Neural cell (in vitro differentiated cells): Measurements from ENCODE around the gene MED15. TPM values are rescaled to one million over a fixed set of nuclear protein-coding genes. Genes with fewer than 3 reads are reported as not detected.

Experiments
- H2AFZ ChIP-seq: fragments of 200-600, 300-800 bp; sonication (generic), shearing (Covaris generic); 2 replicates; pipeline ENCODE4 v1.6.0; 2014; ENCODE audit warnings: low read depth, mild to moderate bottlenecking, antibody characterized with exemption, low read length, moderate library complexity
- H3F3A ChIP-seq: fragments of 200-600 bp; shearing (Covaris generic); 2 replicates; pipeline ENCODE4 v1.6.1; 2016; ENCODE audit warnings: mild to moderate bottlenecking, moderate library complexity, mixed read lengths, antibody characterized with exemption, low read length; ENCODE audit not compliant: insufficient read depth, poor library complexity, severe bottlenecking
- H3K27ac ChIP-seq: fragments of 200-600, 300-800 bp; sonication (generic), shearing (Covaris generic); 2 replicates; pipeline ENCODE4 v1.5.1; 2014; ENCODE audit warnings: mild to moderate bottlenecking, low read length, moderate library complexity
- H3K27me3 ChIP-seq: fragments of 300-800, 200-600 bp; sonication (generic), shearing (Covaris generic); 2 replicates; pipeline ENCODE4 v1.6.0; 2014; ENCODE audit warnings: mild to moderate bottlenecking, low read depth, low read length, moderate library complexity; ENCODE audit not compliant: insufficient read depth
- H3K36me3 ChIP-seq: fragments of 300-800, 200-600 bp; sonication (generic), shearing (Covaris generic); 2 replicates; pipeline ENCODE4 v1.5.1; 2014; ENCODE audit warnings: mild to moderate bottlenecking, antibody characterized with exemption, low read length, moderate library complexity; ENCODE audit not compliant: insufficient read depth
- H3K4me2 ChIP-seq: fragments of 300-800, 200-600 bp; sonication (generic), shearing (Covaris generic); 2 replicates; pipeline ENCODE4 v1.6.0; 2014; ENCODE audit warnings: mild to moderate bottlenecking, low read length
- H3K4me3 ChIP-seq: fragments of 300-800, 200-600 bp; sonication (generic), shearing (Covaris generic); 2 replicates; pipeline ENCODE4 v1.5.1; 2014; ENCODE audit warnings: mild to moderate bottlenecking, low read length, moderate library complexity
- H3K79me2 ChIP-seq: fragments of 200-600 bp; shearing (Covaris generic); replicated peaks from 2 replicates; pipeline ENCODE4 v1.6.0; 2014; ENCODE audit warnings: mild to moderate bottlenecking, low read length, moderate library complexity; ENCODE audit not compliant: insufficient read depth
- H3K9ac ChIP-seq: fragments of 300-800, 200-600 bp; sonication (generic), shearing (Covaris generic); 2 replicates; pipeline ENCODE4 v1.6.1; 2016; ENCODE audit warnings: mild to moderate bottlenecking, low read length, mixed read lengths
- H3K9me2 ChIP-seq: fragments of 200-600 bp; shearing (Covaris generic); 2 replicates; pipeline ENCODE4 v1.6.1; 2016; ENCODE audit warnings: mild to moderate bottlenecking, low read length, mixed read lengths; ENCODE audit not compliant: insufficient read depth
- H3K9me3 ChIP-seq: fragments of 200-600, 300-800 bp; sonication (generic), shearing (Covaris generic); 2 replicates; pipeline ENCODE4 v1.6.1; 2016; ENCODE audit warnings: mild to moderate bottlenecking, mixed run types, low read length, moderate library complexity, mixed read lengths
- H4K20me1 ChIP-seq: fragments of 200-600 bp; shearing (Covaris generic); 2 replicates; pipeline ENCODE4 v1.6.1; 2016; ENCODE audit warnings: mild to moderate bottlenecking, mixed run types; ENCODE audit not compliant: insufficient read depth
- CTCF ChIP-seq: fragments of 450-650 bp; IDR thresholded peaks from 2 replicates; pipeline ENCODE4 v1.5.1; 2014; ENCODE audit warnings: antibody characterized with exemption, mild to moderate bottlenecking, moderate library complexity; ENCODE audit not compliant: poor library complexity, severe bottlenecking
- EP300 ChIP-seq: fragments of 450-650 bp; conservative IDR thresholded peaks from 2 replicates; pipeline ENCODE4 v1.6.1; 2014; ENCODE audit warnings: antibody characterized with exemption, mild to moderate bottlenecking, moderate library complexity; ENCODE audit not compliant: poor library complexity, severe bottlenecking
- EZH2 ChIP-seq: fragments of 200-600, 300-800 bp; shearing (Covaris generic), sonication (generic); IDR thresholded peaks from 2 replicates; pipeline ENCODE4 v1.6.1; 2014; ENCODE audit warnings: antibody characterized with exemption, low read length, borderline replicate concordance, mild to moderate bottlenecking; ENCODE audit not compliant: insufficient read depth, poor library complexity, severe bottlenecking
- MXI1 ChIP-seq: fragments of 450-650 bp; conservative IDR thresholded peaks from 2 replicates; pipeline ENCODE4 v1.6.1; 2014; ENCODE audit warnings: antibody characterized with exemption, mild to moderate bottlenecking; ENCODE audit not compliant: poor library complexity, severe bottlenecking
- POLR2AphosphoS5 ChIP-seq: IDR thresholded peaks from 2 replicates; pipeline ENCODE4 v1.6.1; 2012
- RAD21 ChIP-seq: fragments of 450-650 bp; conservative IDR thresholded peaks from 2 replicates; pipeline ENCODE4 v1.6.1; 2014; ENCODE audit warnings: antibody characterized with exemption, mild to moderate bottlenecking, moderate library complexity
- REST ChIP-seq: IDR thresholded peaks from 2 replicates; pipeline ENCODE4 v1.6.1; 2012; ENCODE audit warnings: borderline replicate concordance
- SMC3 ChIP-seq: fragments of 450-650 bp; conservative IDR thresholded peaks from 2 replicates; pipeline ENCODE4 v1.6.1; 2014; ENCODE audit warnings: antibody characterized with exemption, mild to moderate bottlenecking, moderate library complexity; ENCODE audit not compliant: poor library complexity
- TAF1 ChIP-seq: IDR thresholded peaks from 2 replicates; pipeline ENCODE4 v1.6.1; 2012; ENCODE audit warnings: low read depth
- polyA plus RNA-seq: library from polyadenylated mRNA; depleted of rRNA; stranded (reverse); fragments of >200 nt; gene quantifications from 2 replicates; pipeline ENCODE4 v1.2.3, GENCODE V29; 2014

MED15 gene
- polyA plus RNA-seq, 1 donor from 2014 or later: 13.2 TPM

GRCh38 chr22:20621162-20621561 is 113.8 kb downstream of the MED15 start:
- no peak overlapping the region for H3K4me3 ChIP-seq
- H3K27me3 ChIP-seq: no peaks in the 10 kb centered on the region
- no peak overlapping the region for H3K9ac ChIP-seq
- H3F3A ChIP-seq: no peaks in the 10 kb centered on the region
- no peaks in the 10 kb centered on the region for H3K9me3 ChIP-seq
- no peak overlapping the region for H2AFZ ChIP-seq
- no peak overlapping the region for H3K27ac ChIP-seq
- no peaks in the 10 kb centered on the region for H3K79me2 ChIP-seq
- H3K4me2 ChIP-seq: no peak overlapping the region
- H3K9me2 ChIP-seq: no peaks in the 10 kb centered on the region
- no peak for TF ChIP-seq MXI1
- no peak for TF ChIP-seq EZH2
- no peak for TF ChIP-seq EP300
- no peak for TF ChIP-seq TAF1
- no peak for TF ChIP-seq SMC3
- no peak for TF ChIP-seq CTCF
- TF ChIP-seq RAD21: no peak
- no peak for TF ChIP-seq REST
- no peak for TF ChIP-seq POLR2AphosphoS5
- no peaks in the 10 kb centered on the region for H4K20me1 ChIP-seq
- H3K36me3 ChIP-seq: no peaks in the 10 kb centered on the region

GRCh38 chr22:20622650-20623339 is 115.4 kb downstream of the MED15 start:
- Histone ChIP-seq H3K36me3 (no peaks in the 10 kb centered on the region), H3K9ac (no peak overlapping the region), H3K9me2 (no peaks in the 10 kb centered on the region), H3K4me2 (no peak overlapping the region), H3F3A (no peaks in the 10 kb centered on the region), H3K79me2 (no peaks in the 10 kb centered on the region), H4K20me1 (no peaks in the 10 kb centered on the region), H3K4me3 (no peak overlapping the region), H3K27me3 (no peaks in the 10 kb centered on the region), H2AFZ (no peak overlapping the region), H3K27ac (no peak overlapping the region), H3K9me3 (no peaks in the 10 kb centered on the region)
- TF ChIP-seq EP300: no peak
- TF ChIP-seq RAD21: no peak
- no peak for TF ChIP-seq EZH2
- no peak for TF ChIP-seq TAF1
- no peak for TF ChIP-seq REST
- TF ChIP-seq MXI1: no peak
